GM18526 (cell line): Measurements from ENCODE around the gene PRPF6.

Source experiments
- POLR2A ChIP-seq: IDR thresholded peaks from 3 replicates; pipeline ENCODE4 v1.6.1; 2011; ENCODE audit not compliant: insufficient read length; ENCODE audit errors: extremely low read depth

Gene PRPF6

GRCh38 chr20:63976980-63977738 lies 3.8 kb upstream of the PRPF6 start:
- no peak for TF ChIP-seq POLR2A

- TF ChIP-seq POLR2A = no peak
Measured at GRCh38 chr20:63977739-63978276, 3.1 kb upstream of the PRPF6 start.

GRCh38 chr20:63978319-63979228 lies 2.4 kb upstream of the PRPF6 start:
- TF ChIP-seq POLR2A = peak; percentile 65

GRCh38 chr20:63979229-63979556 lies 1.7 kb upstream of the PRPF6 start:
- TF ChIP-seq POLR2A = no peak

- no peak for TF ChIP-seq POLR2A
Measured at GRCh38 chr20:63979557-63980316, 1.2 kb upstream of the PRPF6 start, which contains the start of gene SAMD10. Gene SAMD10, minus strand, starts transcription at chr20:63979642. Its CDS starts 175 bp downstream, at chr20:63979467.

GRCh38 chr20:63980317-63980805 lies 571 bp upstream of the PRPF6 start:
- TF ChIP-seq POLR2A = no peak

GRCh38 chr20:63982937-63983336 lies 2.0 kb downstream of the PRPF6 start:
- no peak for TF ChIP-seq POLR2A

- no peak for TF ChIP-seq POLR2A
Measured at GRCh38 chr20:64000906-64001305, 20.0 kb downstream of the PRPF6 start.

- no peak for TF ChIP-seq POLR2A
Measured at GRCh38 chr20:64001607-64002011, 20.7 kb downstream of the PRPF6 start.

GRCh38 chr20:64003960-64004725 lies 23.2 kb downstream of the PRPF6 start:
- TF ChIP-seq POLR2A = no peak

- no peak for TF ChIP-seq POLR2A
Measured at GRCh38 chr20:64005394-64005793, 24.5 kb downstream of the PRPF6 start.

GRCh38 chr20:64006490-64006889 lies 25.6 kb downstream of the PRPF6 start:
- no peak for TF ChIP-seq POLR2A

- TF ChIP-seq POLR2A = no peak
Measured at GRCh38 chr20:64006902-64007301, 26.0 kb downstream of the PRPF6 start.

GRCh38 chr20:64009811-64010387 lies 29.0 kb downstream of the PRPF6 start:
- no peak for TF ChIP-seq POLR2A

GRCh38 chr20:64010711-64011237 lies 29.8 kb downstream of the PRPF6 start:
- no peak for TF ChIP-seq POLR2A
